Urinary bladder (tissue), 4 donors: ENCODE measurements around the gene PTPRD. TPM values are rescaled to one million over a fixed set of nuclear protein-coding genes. Genes with fewer than 3 reads are reported as not detected.
"Not testable (repeated sequence)": the region's sequence is repeated elsewhere in the genome, so short reads cannot be mapped to it uniquely, and the experiment has no call there.

Experiments
- DNase-seq: peaks from one replicate; pipeline ENCODE4 v3.0.0-alpha.2; 2015; ENCODE audit errors: extremely low spot score
- H3K27ac ChIP-seq: one replicate; pipeline ENCODE4 v1.5.1; 2013; ENCODE audit warnings: low read depth, mild to moderate bottlenecking, moderate library complexity
- H3K36me3 ChIP-seq: one replicate; pipeline ENCODE4 v1.6.1; 2013; ENCODE audit warnings: mild to moderate bottlenecking, moderate library complexity; ENCODE audit not compliant: insufficient read depth
- H3K4me1 ChIP-seq: one replicate; pipeline ENCODE4 v1.6.1; 2013; ENCODE audit warnings: mild to moderate bottlenecking, moderate library complexity; ENCODE audit not compliant: insufficient read depth
- H3K4me3 ChIP-seq: one replicate; pipeline ENCODE4 v1.5.1; 2013; ENCODE audit warnings: low read depth, low read length
- WGBS: extraction: QIAGEN DNeasy Blood & Tissue Kit; methylation state at CpG from one replicate; pipeline ENCODE4 v1.1.7; 2013; 5-methylcytosine and 5-hydroxymethylcytosine counted together
- polyA plus RNA-seq: library from polyadenylated mRNA; stranded (reverse); fragments of 200-250 nt; gene quantifications from one replicate; pipeline ENCODE4 v1.2.3, GENCODE V29; 2013
- total RNA-seq: library from RNA; depleted of rRNA; stranded (reverse); fragments of >200 nt; gene quantifications from one replicate; pipeline ENCODE4 v1.2.3, GENCODE V29; 2014
- donor health status: healthy with polysubstance abuse.
- donor health status: healthy.

Gene PTPRD
- total and polyA plus RNA-seq, 2 donors: 7.3 to 210 TPM

- WGBS: 86% methylated on average over 3 of the region's 3 CpGs
- no peak overlapping the region for H3K4me3 ChIP-seq
- no peak overlapping the region for H3K27ac ChIP-seq
- H3K4me1 ChIP-seq: no peaks in the 10 kb centered on the region
- no peak for DNase-seq
- H3K36me3 ChIP-seq: no peaks in the 10 kb centered on the region
These were observed 1490.4 kb downstream of the PTPRD start for GRCh38 chr9:9122230-9122875.

GRCh38 chr9:9117866-9118265 lies 1494.9 kb downstream of the PTPRD start:
- no peaks in the 10 kb centered on the region for H3K36me3 ChIP-seq
- H3K4me3 ChIP-seq: no peak overlapping the region
- H3K4me1 ChIP-seq: no peaks in the 10 kb centered on the region
- no peak for DNase-seq
- no peak overlapping the region for H3K27ac ChIP-seq
- 41% methylated on average over 2 of the region's 2 CpGs for WGBS

DNA sequence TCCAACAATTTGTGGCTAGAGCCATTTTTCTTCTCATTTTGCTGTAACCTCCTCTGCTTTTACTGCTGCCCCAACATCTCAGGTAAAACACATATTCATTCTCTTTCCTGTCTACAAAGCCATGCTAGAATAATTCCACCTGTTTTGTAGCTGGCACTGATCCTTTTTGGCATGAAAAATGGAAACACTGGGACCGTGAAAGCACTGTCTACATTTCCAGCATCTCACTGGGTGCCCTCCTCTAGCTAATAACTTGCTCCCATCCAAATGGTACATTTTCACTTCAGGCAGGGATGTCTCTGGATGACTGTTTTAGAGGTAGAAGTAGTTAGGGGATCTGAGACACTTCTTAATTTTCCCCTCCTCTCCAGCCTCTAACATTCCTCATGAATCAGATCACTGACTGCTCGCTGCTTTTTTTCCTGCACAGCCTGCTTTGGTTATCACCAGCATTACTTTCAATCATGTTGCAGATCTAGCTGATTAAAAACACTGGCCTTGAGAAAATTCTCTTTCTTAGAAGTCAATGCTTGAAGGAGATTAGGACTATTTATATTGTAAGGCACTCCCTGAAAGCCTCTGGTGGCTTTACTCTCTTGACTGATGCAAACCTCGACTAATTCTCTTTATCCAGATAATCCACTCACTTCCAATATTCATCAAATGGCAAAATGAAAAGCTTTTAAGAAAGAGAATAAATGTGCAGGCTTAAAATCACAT lies 1500.6 kb downstream of the PTPRD start:
- DNase-seq: no peak
- no peaks in the 10 kb centered on the region for H3K4me1 ChIP-seq
- no peak overlapping the region for H3K27ac ChIP-seq
- H3K4me3 ChIP-seq: no peak overlapping the region
- H3K36me3 ChIP-seq: no peaks in the 10 kb centered on the region
- 22% methylated on average over 3 of the region's 3 CpGs for WGBS

GRCh38 chr9:9108641-9109040 lies 1504.2 kb downstream of the PTPRD start:
- Histone ChIP-seq H3K4me3 (no peak overlapping the region), H3K27ac (no peak overlapping the region), H3K4me1 (no peaks in the 10 kb centered on the region), H3K36me3 (no peaks in the 10 kb centered on the region)
- no peak for DNase-seq
- 15% methylated on average over 3 of the region's 3 CpGs for WGBS

DNA sequence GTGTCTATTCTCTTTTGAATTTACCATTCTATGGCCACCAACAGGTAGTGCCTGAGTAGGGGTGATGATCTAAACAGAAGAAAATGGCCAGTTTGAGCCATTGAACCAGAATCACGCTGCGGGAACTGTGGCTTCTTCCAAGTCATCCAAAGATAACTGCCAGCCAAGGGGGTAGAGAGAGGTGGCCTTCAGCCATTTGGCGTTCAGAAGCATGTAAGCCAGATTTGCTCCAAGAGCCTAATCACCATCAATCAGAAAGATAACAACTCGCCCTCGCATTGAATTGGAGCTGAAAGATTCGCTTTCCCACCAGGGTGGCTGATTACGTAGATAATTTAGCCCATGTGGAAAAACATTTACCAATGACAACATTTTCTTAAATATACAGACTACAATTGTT lies 1510.5 kb downstream of the PTPRD start:
- Histone ChIP-seq H3K4me1 (no peaks in the 10 kb centered on the region), H3K36me3 (no peaks in the 10 kb centered on the region), H3K27ac (no peak overlapping the region), H3K4me3 (no peak overlapping the region)
- WGBS: 53% methylated on average over 7 of the region's 7 CpGs
- DNase-seq: no peak

DNA sequence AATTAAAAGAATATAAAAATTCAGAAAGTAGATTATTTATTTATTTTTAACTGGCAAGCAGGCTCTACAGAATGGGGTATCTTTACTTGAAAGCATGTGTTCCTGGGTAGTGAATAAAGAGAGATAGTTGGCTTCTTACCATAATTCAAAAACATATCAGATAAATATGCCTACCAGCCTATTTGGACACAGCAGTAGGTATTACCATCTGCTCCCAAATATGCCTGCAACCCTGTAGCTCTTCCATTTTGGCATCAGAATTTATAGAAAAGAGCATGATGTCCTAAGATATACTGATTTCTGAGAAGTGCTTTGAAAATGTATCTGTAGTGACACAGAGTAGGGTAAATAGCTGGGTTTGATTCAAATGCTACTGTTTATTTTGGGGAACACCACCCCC lies 1512.7 kb downstream of the PTPRD start:
- DNase-seq: no peak
- H3K36me3 ChIP-seq: no peaks in the 10 kb centered on the region
- H3K4me1 ChIP-seq: no peaks in the 10 kb centered on the region
- no peak overlapping the region for H3K27ac ChIP-seq
- no peak overlapping the region for H3K4me3 ChIP-seq

GRCh38 chr9:9099646-9100045 lies 1513.2 kb downstream of the PTPRD start:
- no peaks in the 10 kb centered on the region for H3K4me1 ChIP-seq
- DNase-seq: no peak
- WGBS: 87% methylated on average over 3 of the region's 3 CpGs
- no peak overlapping the region for H3K27ac ChIP-seq
- no peak overlapping the region for H3K4me3 ChIP-seq
- H3K36me3 ChIP-seq: no peaks in the 10 kb centered on the region

- not testable (repeated sequence) for H3K4me3 ChIP-seq, H3K36me3 ChIP-seq, H3K27ac ChIP-seq, H3K4me1 ChIP-seq, DNase-seq
- 91% methylated on average over 6 of the region's 6 CpGs for WGBS
These were observed 1515.5 kb downstream of the PTPRD start for GRCh38 chr9:9097254-9097653.

GRCh38 chr9:9091387-9091786 lies 1521.4 kb downstream of the PTPRD start:
- Histone ChIP-seq H3K4me3 (no peak overlapping the region), H3K27ac (no peak overlapping the region), H3K4me1 (no peaks in the 10 kb centered on the region), H3K36me3 (no peaks in the 10 kb centered on the region)
- DNase-seq: no peak

- Histone ChIP-seq H3K4me3 (no peak overlapping the region), H3K4me1 (no peaks in the 10 kb centered on the region), H3K27ac (no peak overlapping the region), H3K36me3 (no peaks in the 10 kb centered on the region)
- 81% methylated on average over 2 of the region's 2 CpGs for WGBS
- no peak for DNase-seq
These were observed 1533.3 kb downstream of the PTPRD start for GRCh38 chr9:9079473-9079872.

DNA sequence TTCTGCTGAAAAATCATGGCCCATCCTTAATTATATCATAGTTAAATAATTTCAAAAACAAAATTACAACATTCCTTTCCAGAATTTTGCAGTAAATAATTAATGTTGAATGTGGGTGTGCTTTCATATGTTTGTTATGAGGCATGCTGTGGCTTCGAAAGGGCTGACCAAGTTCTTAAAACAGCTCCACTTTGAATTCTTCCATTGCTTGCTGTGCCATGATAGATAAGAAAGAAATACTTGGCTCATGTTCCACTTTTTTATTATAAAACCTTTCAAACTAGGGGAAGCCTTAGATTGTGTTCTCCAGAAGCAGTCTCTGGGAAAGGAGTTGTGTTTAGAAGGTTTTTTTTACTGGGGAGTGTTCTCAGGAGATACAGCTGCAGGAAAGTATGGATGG lies 1534.5 kb downstream of the PTPRD start:
- Histone ChIP-seq H3K36me3 (no peaks in the 10 kb centered on the region), H3K4me1 (no peaks in the 10 kb centered on the region), H3K27ac (no peak overlapping the region), H3K4me3 (no peak overlapping the region)
- no peak for DNase-seq
- 26% methylated on average over 1 of the region's 1 CpG for WGBS

DNA sequence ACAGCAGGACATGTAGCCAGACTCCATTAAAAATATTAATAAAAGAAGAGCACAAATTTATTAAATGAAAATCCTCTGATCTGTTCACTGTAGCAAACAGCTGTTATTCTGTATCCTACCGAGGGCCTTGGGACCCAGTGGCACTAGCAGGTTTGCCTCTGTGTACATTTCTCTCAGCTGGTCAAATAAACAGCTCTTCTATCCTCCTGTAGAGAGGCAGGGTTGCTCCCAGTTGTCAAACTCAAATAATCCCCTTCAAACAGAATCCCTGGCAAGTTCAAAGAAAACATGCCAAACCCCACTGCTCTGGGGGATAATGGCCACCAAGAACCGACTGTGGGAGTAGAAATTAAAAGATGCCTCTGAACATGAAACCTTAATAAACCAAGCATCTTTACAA lies 1551.2 kb downstream of the PTPRD start:
- DNase-seq: no peak
- Histone ChIP-seq H3K36me3 (no peaks in the 10 kb centered on the region), H3K4me3 (no peak overlapping the region), H3K4me1 (no peaks in the 10 kb centered on the region), H3K27ac (no peak overlapping the region)
- WGBS: 44% methylated on average over 2 of the region's 2 CpGs

DNA sequence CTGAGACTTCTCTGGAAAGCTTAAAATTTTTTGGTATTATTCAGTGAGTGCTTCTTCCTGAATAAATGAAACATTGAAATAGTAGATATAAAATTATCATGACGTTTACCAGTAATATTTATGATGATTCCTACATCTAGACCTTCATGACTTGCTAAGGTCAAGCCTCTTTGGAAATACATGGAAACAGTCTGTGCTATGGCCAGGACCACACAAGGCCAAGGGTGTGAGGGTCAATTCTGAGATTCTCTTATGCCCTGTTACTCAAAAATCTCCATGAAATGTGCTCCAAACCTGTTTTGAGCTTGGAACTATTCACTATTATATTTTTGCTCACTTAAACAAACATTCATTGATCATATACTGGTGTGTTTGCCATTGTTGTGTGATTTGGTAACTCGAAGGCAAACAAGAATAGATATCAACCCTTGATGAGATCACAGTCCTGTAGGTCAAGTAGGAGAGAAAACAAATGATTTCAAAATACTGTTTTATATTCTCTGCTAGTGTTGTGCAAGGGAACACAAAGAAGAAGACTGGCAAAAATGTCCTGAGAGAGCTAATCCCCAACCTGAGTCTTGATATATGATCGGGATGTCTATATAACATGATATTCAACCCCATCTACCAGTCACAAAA lies 1558.3 kb downstream of the PTPRD start:
- 73% methylated on average over 3 of the region's 3 CpGs for WGBS
- no peak for DNase-seq
- H3K36me3 ChIP-seq: no peaks in the 10 kb centered on the region
- no peak overlapping the region for H3K27ac ChIP-seq
- H3K4me1 ChIP-seq: no peaks in the 10 kb centered on the region
- no peak overlapping the region for H3K4me3 ChIP-seq

DNA sequence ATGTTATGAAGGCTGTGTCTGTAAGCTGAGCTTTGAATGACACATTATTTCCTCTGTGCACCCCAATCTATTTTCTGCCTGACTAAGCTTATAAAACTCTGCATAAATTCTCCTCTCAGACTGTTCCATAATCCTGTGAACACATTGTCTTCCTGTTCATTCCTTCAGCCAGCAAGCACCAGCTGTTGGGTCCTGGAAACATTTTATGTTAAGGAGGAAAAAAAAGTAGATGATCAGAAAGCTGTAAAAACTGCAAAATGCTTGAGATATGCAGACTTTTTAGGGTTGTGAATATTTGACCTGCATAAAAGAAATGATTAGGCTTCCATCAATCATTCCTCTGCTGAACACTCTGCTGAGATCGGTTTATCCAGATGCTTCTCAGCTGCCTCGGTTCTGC lies 1567.2 kb downstream of the PTPRD start:
- no peak overlapping the region for H3K27ac ChIP-seq
- 52% methylated on average over 2 of the region's 2 CpGs for WGBS
- no peak overlapping the region for H3K4me3 ChIP-seq
- DNase-seq: no peak
- H3K4me1 ChIP-seq: no peaks in the 10 kb centered on the region
- peaks cover 2% of the 10 kb centered on the region for H3K36me3 ChIP-seq
